Measurements from ENCODE around the gene ZNF558.

DNA sequence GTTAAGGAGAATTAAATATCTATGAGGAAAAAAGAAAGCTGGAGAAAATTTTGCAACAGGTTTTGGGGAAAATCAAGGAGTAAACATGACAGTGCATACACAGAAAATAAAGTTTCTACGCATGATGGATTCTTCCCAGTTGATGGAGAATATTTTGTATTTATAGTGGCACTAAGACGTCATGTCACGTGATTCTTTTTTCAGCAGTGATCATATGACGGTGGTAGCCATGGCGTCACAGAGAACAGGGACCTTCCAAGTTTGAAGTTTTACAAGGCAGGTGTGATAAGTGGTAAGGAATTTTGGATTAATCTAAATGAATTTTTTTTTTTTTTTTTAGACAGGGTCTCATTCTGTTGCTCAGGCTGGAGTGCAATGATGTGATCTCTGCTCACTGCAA, 8.6 kb upstream of the ZNF558 start:
- TF ChIP-seq, protein P1, sequence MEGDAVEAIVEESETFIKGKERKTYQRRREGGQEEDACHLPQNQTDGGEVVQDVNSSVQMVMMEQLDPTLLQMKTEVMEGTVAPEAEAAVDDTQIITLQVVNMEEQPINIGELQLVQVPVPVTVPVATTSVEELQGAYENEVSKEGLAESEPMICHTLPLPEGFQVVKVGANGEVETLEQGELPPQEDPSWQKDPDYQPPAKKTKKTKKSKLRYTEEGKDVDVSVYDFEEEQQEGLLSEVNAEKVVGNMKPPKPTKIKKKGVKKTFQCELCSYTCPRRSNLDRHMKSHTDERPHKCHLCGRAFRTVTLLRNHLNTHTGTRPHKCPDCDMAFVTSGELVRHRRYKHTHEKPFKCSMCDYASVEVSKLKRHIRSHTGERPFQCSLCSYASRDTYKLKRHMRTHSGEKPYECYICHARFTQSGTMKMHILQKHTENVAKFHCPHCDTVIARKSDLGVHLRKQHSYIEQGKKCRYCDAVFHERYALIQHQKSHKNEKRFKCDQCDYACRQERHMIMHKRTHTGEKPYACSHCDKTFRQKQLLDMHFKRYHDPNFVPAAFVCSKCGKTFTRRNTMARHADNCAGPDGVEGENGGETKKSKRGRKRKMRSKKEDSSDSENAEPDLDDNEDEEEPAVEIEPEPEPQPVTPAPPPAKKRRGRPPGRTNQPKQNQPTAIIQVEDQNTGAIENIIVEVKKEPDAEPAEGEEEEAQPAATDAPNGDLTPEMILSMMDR (conservative IDR thresholded peaks at IDR 0.05; ENCODE audit: low read depth, low read length) = no peak
- TF ChIP-seq EZH2phosphoT487 (IDR thresholded peaks at IDR 0.05; ENCODE audit: borderline replicate concordance, low read length) = no peak
